Ishikawa (cell line): ENCODE measurements around the gene ONECUT2.

Experiments
- CEBPB ChIP-seq: IDR thresholded peaks from 2 replicates; pipeline ENCODE4 v1.6.1; 2012
- CREB1 ChIP-seq: IDR thresholded peaks from 2 replicates; pipeline ENCODE4 v1.6.1; 2012; ENCODE audit warnings: low read depth
- EGR1 ChIP-seq: IDR thresholded peaks from 2 replicates; pipeline ENCODE4 v1.6.1; 2012
- EP300 ChIP-seq: IDR thresholded peaks from 2 replicates; pipeline ENCODE4 v1.6.1; 2012; ENCODE audit warnings: borderline replicate concordance
- FOXM1 ChIP-seq: IDR thresholded peaks from 2 replicates; pipeline ENCODE4 v1.6.1; 2012; ENCODE audit warnings: low read depth, borderline replicate concordance
- MAX ChIP-seq: IDR thresholded peaks from 2 replicates; pipeline ENCODE4 v1.6.1; 2012
- NFIC ChIP-seq: IDR thresholded peaks from 2 replicates; pipeline ENCODE4 v1.6.1; 2012
- RAD21 ChIP-seq: IDR thresholded peaks from 2 replicates; pipeline ENCODE4 v1.6.1; 2012; ENCODE audit warnings: low read depth
- REST ChIP-seq: IDR thresholded peaks from 2 replicates; pipeline ENCODE4 v1.6.1; 2012; ENCODE audit warnings: low read depth, mild to moderate bottlenecking
- TAF1 ChIP-seq: IDR thresholded peaks from 2 replicates; pipeline ENCODE4 v1.6.1; 2012; ENCODE audit warnings: low read depth, mild to moderate bottlenecking
- TCF12 ChIP-seq: IDR thresholded peaks from 2 replicates; pipeline ENCODE4 v1.6.1; 2012; ENCODE audit warnings: low read depth
- TEAD4 ChIP-seq: IDR thresholded peaks from 2 replicates; pipeline ENCODE4 v1.6.1; 2012
- USF1 ChIP-seq: IDR thresholded peaks from 2 replicates; pipeline ENCODE4 v1.6.1; 2012
- YY1 ChIP-seq: IDR thresholded peaks from 2 replicates; pipeline ENCODE4 v1.6.1; 2012; ENCODE audit warnings: low read depth
- ZBTB7A ChIP-seq: IDR thresholded peaks from 2 replicates; pipeline ENCODE4 v1.6.1; 2012; ENCODE audit warnings: low read depth

ONECUT2 gene

GRCh38 chr18:57426187-57426586 is 9.0 kb upstream of the ONECUT2 start:
- TF ChIP-seq EP300 = no peak
- no peak for TF ChIP-seq YY1
- no peak for TF ChIP-seq ZBTB7A
- TF ChIP-seq NFIC = no peak
- TF ChIP-seq CREB1 = no peak
- TF ChIP-seq TAF1 = no peak
- TF ChIP-seq CEBPB = no peak
- no peak for TF ChIP-seq USF1
- TF ChIP-seq RAD21 = no peak
- no peak for TF ChIP-seq TCF12
- no peak for TF ChIP-seq REST

GRCh38 chr18:57427429-57428201 is 7.6 kb upstream of the ONECUT2 start:
- TF ChIP-seq MAX (no peak), USF1 (no peak), YY1 (no peak), ZBTB7A (no peak), CREB1 (no peak), FOXM1 (no peak), EGR1 (no peak), REST (no peak), TEAD4 (no peak), TAF1 (no peak), EP300 (no peak)

- TF ChIP-seq NFIC = no peak
- TF ChIP-seq RAD21 = no peak
- TF ChIP-seq EP300 = no peak
- TF ChIP-seq MAX = no peak
- TF ChIP-seq USF1 = no peak
- TF ChIP-seq CREB1 = no peak
- TF ChIP-seq FOXM1 = no peak
- no peak for TF ChIP-seq YY1
- TF ChIP-seq ZBTB7A = no peak
- TF ChIP-seq EGR1 = no peak
- no peak for TF ChIP-seq REST
- TF ChIP-seq TEAD4 = no peak
- no peak for TF ChIP-seq TCF12
- TF ChIP-seq TAF1 = no peak
- no peak for TF ChIP-seq CEBPB
Observed at GRCh38 chr18:57428221-57429150, 6.7 kb upstream of the ONECUT2 start.
